IPS DF 6.9 (cell line): Measurements from ENCODE around the gene ABTB2.

Experiments
- DNase-seq: peaks from one replicate; pipeline ENCODE4 v3.0.0-alpha.2; 2013; ENCODE audit warnings: low read depth, low spot score
- H3K27ac ChIP-seq: one replicate; pipeline ENCODE4 v1.5.1; 2013; ENCODE audit warnings: low read length, control low read depth
- H3K27me3 ChIP-seq: 2 replicates; pipeline ENCODE4 v1.6.1; 2013; ENCODE audit warnings: mild to moderate bottlenecking, low read length; ENCODE audit not compliant: control insufficient read depth, insufficient read depth
- H3K36me3 ChIP-seq: 2 replicates; pipeline ENCODE4 v1.6.1; 2013; ENCODE audit warnings: low read length; ENCODE audit not compliant: control insufficient read depth, insufficient read depth
- H3K4me1 ChIP-seq: 2 replicates; pipeline ENCODE4 v1.6.1; 2013; ENCODE audit warnings: low read length; ENCODE audit not compliant: control insufficient read depth, insufficient read depth
- H3K4me3 ChIP-seq: 2 replicates; pipeline ENCODE4 v1.5.1; 2013; ENCODE audit warnings: mild to moderate bottlenecking, low read length
- H3K9me3 ChIP-seq: 2 replicates; pipeline ENCODE4 v1.6.1; 2013; ENCODE audit warnings: low read length, inconsistent platforms; ENCODE audit not compliant: control insufficient read depth, insufficient read depth
- WGBS: extraction: QIAGEN DNeasy Blood & Tissue Kit; methylation state at CpG from one replicate; pipeline ENCODE4 v1.1.7; 2013; ENCODE audit warnings: mixed read lengths, missing lambda C conversion rate; ENCODE audit not compliant: insufficient read length, insufficient coverage; 5-methylcytosine and 5-hydroxymethylcytosine counted together

ABTB2 gene

GRCh38 chr11:34308049-34308912 lies 49.5 kb downstream of the ABTB2 start:
- WGBS = no CpG with 5 or more reads among the region's 7 CpGs
- Histone ChIP-seq H3K27ac (no peak overlapping the region), H3K4me1 (peaks cover 1% of the 10 kb centered on the region), H3K36me3 (no peaks in the 10 kb centered on the region), H3K4me3 (no peak overlapping the region), H3K27me3 (no peaks in the 10 kb centered on the region), H3K9me3 (no peaks in the 10 kb centered on the region)
- DNase-seq = no peak

- 100% methylated on average over 1 of the region's 1 CpG for WGBS
- no peak for DNase-seq
- Histone ChIP-seq H3K27ac (no peak overlapping the region), H3K9me3 (no peaks in the 10 kb centered on the region), H3K36me3 (no peaks in the 10 kb centered on the region), H3K4me3 (no peak overlapping the region), H3K4me1 (peaks cover 1% of the 10 kb centered on the region), H3K27me3 (no peaks in the 10 kb centered on the region)
These were observed 52.0 kb downstream of the ABTB2 start for GRCh38 chr11:34305780-34306179.

GRCh38 chr11:34305193-34305592 lies 52.6 kb downstream of the ABTB2 start:
- Histone ChIP-seq H3K36me3 (no peaks in the 10 kb centered on the region), H3K9me3 (no peaks in the 10 kb centered on the region), H3K4me1 (peaks cover 1% of the 10 kb centered on the region), H3K4me3 (no peak overlapping the region), H3K27me3 (no peaks in the 10 kb centered on the region), H3K27ac (no peak overlapping the region)
- DNase-seq = no peak
- WGBS = no CpG with 5 or more reads among the region's 7 CpGs

- no peak overlapping the region for H3K4me3 ChIP-seq
- H3K4me1 ChIP-seq = peaks cover 2% of the 10 kb centered on the region
- H3K27me3 ChIP-seq = no peaks in the 10 kb centered on the region
- no peaks in the 10 kb centered on the region for H3K9me3 ChIP-seq
- DNase-seq = no peak
- no peak overlapping the region for H3K27ac ChIP-seq
- H3K36me3 ChIP-seq = no peaks in the 10 kb centered on the region
- WGBS = no CpG with 5 or more reads among the region's 4 CpGs
These were observed 54.7 kb downstream of the ABTB2 start for GRCh38 chr11:34303028-34303570.

GRCh38 chr11:34302046-34302921 lies 55.5 kb downstream of the ABTB2 start:
- Histone ChIP-seq H3K9me3 (no peaks in the 10 kb centered on the region), H3K27me3 (no peaks in the 10 kb centered on the region), H3K4me1 (peaks cover 2% of the 10 kb centered on the region), H3K27ac (no peak overlapping the region), H3K4me3 (no peak overlapping the region), H3K36me3 (no peaks in the 10 kb centered on the region)
- no CpG with 5 or more reads among the region's 4 CpGs for WGBS
- no peak for DNase-seq

- no CpG with 5 or more reads among the region's 3 CpGs for WGBS
- no peaks in the 10 kb centered on the region for H3K36me3 ChIP-seq
- peaks cover 2% of the 10 kb centered on the region for H3K4me1 ChIP-seq
- no peak overlapping the region for H3K4me3 ChIP-seq
- no peaks in the 10 kb centered on the region for H3K9me3 ChIP-seq
- no peak for DNase-seq
- no peaks in the 10 kb centered on the region for H3K27me3 ChIP-seq
- H3K27ac ChIP-seq = no peak overlapping the region
These were observed 56.9 kb downstream of the ABTB2 start for GRCh38 chr11:34300926-34301295.

- no CpG with 5 or more reads among the region's 11 CpGs for WGBS
These were observed 57.5 kb downstream of the ABTB2 start for GRCh38 chr11:34300026-34300925.

GRCh38 chr11:34299284-34299972 lies 58.4 kb downstream of the ABTB2 start:
- H3K4me1 ChIP-seq = peaks cover 2% of the 10 kb centered on the region

More at GRCh38 chr11:34300026-34300925, 57.5 kb downstream of the ABTB2 start:
- Histone ChIP-seq H3K36me3 (no peaks in the 10 kb centered on the region), H3K4me3 (no peak overlapping the region), H3K4me1 (peaks cover 2% of the 10 kb centered on the region), H3K27me3 (no peaks in the 10 kb centered on the region), H3K9me3 (no peaks in the 10 kb centered on the region), H3K27ac (no peak overlapping the region)
- no peak for DNase-seq

GRCh38 chr11:34298871-34299270 lies 58.9 kb downstream of the ABTB2 start:
- no peaks in the 10 kb centered on the region for H3K9me3 ChIP-seq
- H3K27ac ChIP-seq = no peak overlapping the region
- H3K27me3 ChIP-seq = no peaks in the 10 kb centered on the region
- no CpG with 5 or more reads among the region's 2 CpGs for WGBS
- no peak for DNase-seq
- H3K4me3 ChIP-seq = no peak overlapping the region
- H3K36me3 ChIP-seq = no peaks in the 10 kb centered on the region
- peaks cover 2% of the 10 kb centered on the region for H3K4me1 ChIP-seq

More at GRCh38 chr11:34299284-34299972, 58.4 kb downstream of the ABTB2 start:
- Histone ChIP-seq H3K36me3 (no peaks in the 10 kb centered on the region), H3K27me3 (no peaks in the 10 kb centered on the region), H3K27ac (no peak overlapping the region), H3K9me3 (no peaks in the 10 kb centered on the region), H3K4me3 (no peak overlapping the region)
- WGBS = no CpG with 5 or more reads among the region's 11 CpGs
- DNase-seq = no peak
